ENCODE data around the gene NDUFB2.

DNA sequence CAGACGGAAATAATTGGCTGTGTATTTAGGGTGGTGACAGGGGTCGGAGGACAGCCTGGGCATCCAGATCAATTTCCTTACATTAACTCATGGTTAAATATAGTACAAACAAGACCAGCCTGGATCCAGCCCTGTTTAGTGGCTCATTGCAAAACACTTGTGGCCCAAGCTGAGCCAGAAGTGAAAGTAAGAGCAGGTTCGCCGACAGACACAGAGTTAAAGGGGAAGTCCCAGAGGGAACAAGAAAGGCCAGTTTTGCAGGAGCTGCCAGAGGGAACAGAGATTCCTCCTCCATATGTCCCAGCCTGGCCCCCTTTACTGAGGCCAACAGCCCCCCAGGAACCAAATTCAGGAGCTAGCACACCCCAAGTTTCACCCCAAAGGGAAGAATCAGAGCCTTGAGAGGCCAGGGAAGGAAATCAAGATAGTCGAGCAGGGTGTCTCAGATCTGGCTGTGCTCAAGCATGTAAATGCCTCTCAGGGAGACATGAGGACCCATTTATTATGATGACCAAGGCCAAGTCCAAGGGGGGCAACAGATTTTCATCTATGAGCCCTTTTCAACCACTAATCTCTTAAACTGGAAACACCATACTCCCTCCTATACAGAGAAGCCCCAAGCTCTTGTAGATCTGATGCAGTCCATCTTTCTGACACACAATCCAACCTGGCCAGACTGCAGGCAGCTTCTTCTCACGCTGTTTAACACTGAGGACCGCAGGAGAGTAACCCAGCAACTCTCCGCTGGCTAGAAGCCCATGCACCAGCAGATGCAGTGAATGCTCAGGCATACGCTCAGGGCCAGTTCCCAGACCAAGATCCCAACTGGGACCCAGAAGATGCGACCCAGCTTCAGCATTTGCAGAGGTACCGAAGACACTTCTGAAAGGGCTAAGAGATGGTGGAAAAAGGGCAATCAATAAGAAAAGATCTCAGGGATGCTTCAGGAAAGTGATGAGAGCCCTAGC lies 39.7 kb upstream of the NDUFB2 start:
- TF ChIP-seq BHLHE40 (IDR thresholded peaks at IDR 0.05; ENCODE audit: borderline replicate concordance) (no peak), ELF4 (IDR thresholded peaks at IDR 0.05) (no peak), SUZ12 (IDR thresholded peaks at IDR 0.05) (no peak), HDGF (IDR thresholded peaks at IDR 0.05; ENCODE audit: borderline replicate concordance) (no peak), ZNF384 (IDR thresholded peaks at IDR 0.05) (no peak), ARNT (IDR thresholded peaks at IDR 0.05) (no peak), FOXM1 (IDR thresholded peaks at IDR 0.05; ENCODE audit: borderline replicate concordance) (no peak), SP1 (IDR thresholded peaks at IDR 0.05) (no peak), CTBP1 (IDR thresholded peaks at IDR 0.05; ENCODE audit: borderline replicate concordance) (no peak), FOXK2 (IDR thresholded peaks at IDR 0.05) (no peak)
- TF ChIP-seq, protein P1, sequence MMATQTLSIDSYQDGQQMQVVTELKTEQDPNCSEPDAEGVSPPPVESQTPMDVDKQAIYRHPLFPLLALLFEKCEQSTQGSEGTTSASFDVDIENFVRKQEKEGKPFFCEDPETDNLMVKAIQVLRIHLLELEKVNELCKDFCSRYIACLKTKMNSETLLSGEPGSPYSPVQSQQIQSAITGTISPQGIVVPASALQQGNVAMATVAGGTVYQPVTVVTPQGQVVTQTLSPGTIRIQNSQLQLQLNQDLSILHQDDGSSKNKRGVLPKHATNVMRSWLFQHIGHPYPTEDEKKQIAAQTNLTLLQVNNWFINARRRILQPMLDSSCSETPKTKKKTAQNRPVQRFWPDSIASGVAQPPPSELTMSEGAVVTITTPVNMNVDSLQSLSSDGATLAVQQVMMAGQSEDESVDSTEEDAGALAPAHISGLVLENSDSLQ (IDR thresholded peaks at IDR 0.05) = no peak
